Choroid plexus epithelial cell (primary cell): ENCODE data around the gene NGB.

ENCODE experiments used
- DNase-seq: peaks from one replicate; pipeline ENCODE4 v3.0.0-alpha.2; 2010; ENCODE audit warnings: low read depth
- H3K4me3 ChIP-seq: 2 replicates; pipeline ENCODE4 v1.5.1; 2011; ENCODE audit warnings: low read depth, mild to moderate bottlenecking, control low read depth, low read length, moderate library complexity
- CTCF ChIP-seq: conservative IDR thresholded peaks from 2 replicates; pipeline ENCODE4 v1.5.1; 2011; ENCODE audit warnings: low read depth, mild to moderate bottlenecking, control low read depth, inconsistent platforms, low read length, moderate library complexity

The NGB gene

GRCh38 chr14:77299771-77300170, 28.8 kb upstream of the NGB start:
- DNase-seq: no peak
- TF ChIP-seq CTCF: no peak
- no peak overlapping the region for H3K4me3 ChIP-seq

DNA sequence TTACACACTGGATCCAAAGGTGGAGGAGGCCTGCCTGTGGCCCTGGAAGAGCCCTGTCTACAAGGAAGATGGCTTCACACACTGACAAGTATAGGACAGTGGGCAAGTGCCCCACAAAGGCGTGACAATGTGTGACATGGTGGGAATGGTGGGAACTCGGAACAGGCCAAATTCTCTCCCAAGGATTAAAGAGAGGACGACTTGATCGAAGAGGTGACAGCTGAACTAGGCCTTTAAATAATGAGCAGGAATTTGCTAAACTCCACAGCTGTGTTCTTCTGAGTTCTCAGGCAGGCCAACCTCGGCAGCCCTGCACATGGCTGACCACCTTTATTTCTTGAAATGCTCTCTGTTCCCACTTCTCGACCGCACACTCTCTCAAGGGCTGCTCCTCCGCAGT, 25.9 kb upstream of the NGB start:
- no peak overlapping the region for H3K4me3 ChIP-seq
- no peak for TF ChIP-seq CTCF
- DNase-seq: no peak

DNA sequence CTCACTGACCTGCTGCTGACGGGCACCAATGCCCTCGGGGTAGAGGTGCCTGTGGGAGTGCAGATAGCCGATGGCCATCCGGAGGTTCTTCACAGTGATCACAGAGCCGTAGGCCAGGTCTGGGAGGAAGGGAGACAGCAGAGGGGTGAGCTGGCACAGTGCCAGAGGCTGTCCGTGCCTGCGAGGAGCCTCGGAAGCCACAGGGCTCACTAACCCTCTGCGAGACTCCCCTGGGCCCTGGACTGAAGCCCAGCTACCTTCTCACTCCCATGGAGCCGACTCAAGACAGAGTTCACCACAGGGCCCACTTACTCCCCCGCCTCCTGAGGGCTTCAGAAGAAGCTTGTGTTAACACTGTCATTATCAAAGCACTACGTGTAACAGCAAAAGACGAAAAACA, 25.1 kb upstream of the NGB start:
- H3K4me3 ChIP-seq: no peak overlapping the region
- DNase-seq: peak; percentile 65
- no peak for TF ChIP-seq CTCF

DNA sequence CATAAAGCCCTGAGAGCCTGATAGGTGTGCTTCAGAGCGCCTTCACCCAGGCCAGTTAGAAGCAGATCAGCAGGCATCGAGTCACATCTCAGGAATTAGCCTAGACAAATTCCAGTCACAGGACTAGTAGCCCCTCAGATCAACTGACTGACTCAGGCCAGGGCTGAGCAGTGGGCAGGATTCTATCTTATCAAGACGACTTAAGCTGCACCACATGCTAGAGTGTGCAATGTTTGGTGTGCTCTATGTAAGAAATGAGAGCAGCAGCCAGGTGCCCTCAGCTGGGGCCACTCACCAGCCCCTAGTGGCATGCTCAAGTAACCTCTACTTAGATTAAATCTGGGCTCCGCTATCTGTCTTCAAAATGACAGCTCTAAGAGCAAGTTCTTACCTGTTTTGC, 19.7 kb upstream of the NGB start:
- DNase-seq: peak; percentile 46
- H3K4me3 ChIP-seq: no peak overlapping the region
- TF ChIP-seq CTCF: peak; percentile 5

DNA sequence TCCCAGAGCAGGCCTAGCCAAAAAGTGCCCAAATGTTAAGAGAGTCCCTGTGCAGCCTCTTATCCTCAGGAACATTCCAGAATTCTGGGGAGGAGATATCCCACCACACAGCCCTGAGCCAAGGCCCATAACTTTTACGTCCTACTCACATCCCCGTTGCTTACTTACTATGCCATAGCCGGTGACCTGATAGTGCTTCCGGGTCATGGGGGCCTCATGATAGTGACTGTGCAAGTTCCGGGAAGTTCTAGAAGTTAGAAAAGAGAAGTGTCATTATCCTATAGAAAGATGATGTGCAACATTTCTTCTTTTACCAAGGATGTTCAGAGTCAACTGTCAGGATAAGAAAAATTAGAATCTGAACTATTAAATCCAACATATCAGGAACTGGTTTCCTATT, 15.6 kb upstream of the NGB start:
- no peak for TF ChIP-seq CTCF
- DNase-seq: no peak
- H3K4me3 ChIP-seq: no peak overlapping the region

DNA sequence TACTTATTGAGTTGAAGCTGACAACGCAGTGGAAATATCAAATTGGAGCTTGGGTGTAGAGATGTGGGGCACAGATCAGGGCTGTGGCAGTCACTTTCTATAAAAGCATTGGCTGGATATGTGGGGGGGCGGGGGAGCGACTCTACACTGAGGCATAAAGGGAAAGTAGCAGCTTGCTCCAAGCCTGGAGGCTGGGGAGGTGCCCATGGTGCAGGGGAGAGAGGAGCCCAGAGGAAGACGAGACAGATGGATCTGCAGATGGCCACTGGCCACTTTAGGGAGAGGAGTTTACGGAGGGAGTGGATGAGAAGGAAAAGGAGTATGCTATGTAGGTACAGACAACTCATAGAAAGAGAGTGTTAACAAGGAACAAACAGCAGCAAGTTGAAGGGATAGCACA, 13.5 kb upstream of the NGB start:
- DNase-seq: no peak
- no peak overlapping the region for H3K4me3 ChIP-seq
- TF ChIP-seq CTCF: no peak

DNA sequence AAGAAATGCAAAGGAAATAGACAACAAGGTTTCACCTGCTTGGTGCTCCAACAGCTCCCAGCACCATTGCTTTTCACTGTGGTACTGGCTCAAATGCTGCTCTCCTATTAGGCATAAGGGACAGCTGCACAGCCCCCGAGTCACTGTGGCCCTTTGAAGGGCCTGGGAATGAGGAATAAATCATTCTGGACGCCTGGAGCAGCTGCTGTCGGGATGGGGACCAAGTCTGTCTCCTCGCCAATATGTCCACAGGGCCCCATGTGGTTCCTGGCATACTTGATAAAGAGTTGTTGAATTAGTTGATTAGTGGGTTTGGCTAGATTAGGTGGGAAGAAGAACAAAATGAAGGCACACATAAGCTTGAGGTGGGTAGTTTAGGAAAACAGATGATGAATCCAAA, 13.1 kb upstream of the NGB start:
- H3K4me3 ChIP-seq: no peak overlapping the region
- no peak for TF ChIP-seq CTCF
- no peak for DNase-seq
